ENCODE data around the gene HIC1. TPM values are rescaled to one million over a fixed set of nuclear protein-coding genes. Genes with fewer than 3 reads are reported as not detected.

HIC1 gene
- total and polyA plus RNA-seq, 9 of the 15 experiments (the other 6 are each of a cell fraction or from before 2014, with no cell fraction given), result 0.01 to 2.5 (median 0.18) TPM

DNA sequence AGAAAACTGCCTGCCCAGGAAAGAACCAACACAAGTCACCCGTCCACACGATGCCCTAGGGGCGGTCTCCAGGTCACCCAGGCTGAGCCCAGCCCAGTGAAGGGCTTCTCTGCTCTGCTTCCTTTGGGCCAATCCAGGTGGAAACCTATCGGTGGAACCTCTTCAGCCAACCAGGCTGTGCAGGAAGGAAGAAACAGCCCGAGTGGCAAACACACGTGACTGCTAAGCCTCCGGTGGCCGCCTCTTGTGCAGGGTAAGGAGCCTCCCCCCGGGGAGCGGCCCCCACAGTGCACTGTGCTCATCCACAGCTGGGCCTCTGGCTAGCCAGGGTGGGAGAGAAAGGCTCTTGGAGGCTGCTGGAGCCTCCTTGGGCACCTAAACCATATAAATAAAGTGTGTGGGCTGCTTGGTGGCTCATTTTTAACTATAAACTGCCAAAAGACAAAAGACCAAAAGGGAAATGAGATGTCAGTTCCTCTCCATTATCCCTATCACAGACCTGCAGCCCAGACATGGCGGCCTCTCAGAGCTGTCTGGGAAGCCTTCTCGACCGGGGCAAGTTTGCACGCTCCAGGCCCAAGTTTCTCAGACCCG, 32.2 kb upstream of the HIC1 start:
- ChIA-PET CTCF (ENCODE audit: low intra/inter-chr PET ratio) (no interaction called here), POLR2A (no interaction called here)
- Histone ChIP-seq H3K4me2 (ENCODE audit: insufficient read depth, low read length) (no peak overlapping the region), H3K27ac (ENCODE audit: extremely low read depth, low read depth, low read length) (no peak overlapping the region), H4K20me1 (replicated peaks; ENCODE audit: control insufficient read depth, insufficient read depth, low read length) (peaks cover 3% of the 10 kb centered on the region; the same call in 1 of the 2 replicates), H3K4me1 (replicated peaks in 1 of 2; ENCODE audit: control insufficient read depth in 2 of 2, insufficient read depth in 2 of 2, low read length in 2 of 2) (peaks cover 2 to 28% of the 10 kb centered on the region in 2 experiments; a peak in 3 of 5 replicates), H3K9me1 (ENCODE audit: control insufficient read depth, insufficient read depth, low read length) (no peaks in the 10 kb centered on the region), H3K9me3 (replicated peaks; ENCODE audit: control insufficient read depth, insufficient read depth, low read depth, low read length) (no peaks in the 10 kb centered on the region), H3K4me3 (no peak overlapping the region), H3K36me3 (ENCODE audit: control insufficient read depth, insufficient read depth, low read length) (no peaks in the 10 kb centered on the region), H3K27me3 (ENCODE audit: control insufficient read depth in 2 of 2, insufficient read depth in 2 of 2, low read length in 2 of 2) (peaks cover 13 to 58% of the 10 kb centered on the region in 2 experiments), H3K79me2 (ENCODE audit: control insufficient read depth, insufficient read depth, low read length) (no peaks in the 10 kb centered on the region), H2AFZ (ENCODE audit: low read depth, low read length) (no peak overlapping the region), H3K9ac (ENCODE audit: insufficient read depth in 1 of 2, low read depth in 2 of 2, low read length in 2 of 2) (no peak overlapping the region)
- DNase-seq (ENCODE audit: extremely low read depth in 1 of 4, low spot score in 3 of 4) (no peak), ATAC-seq (no peak), FAIRE-seq (no peak)
- in situ Hi-C loops (cut with MboI) (no loop called here), intact Hi-C loops (cut with micrococcal nuclease) (no loop called here)
- no TSS peak for BruUV-seq (replicated peaks)
- WGBS (ENCODE audit: insufficient coverage, low coverage, missing lambda C conversion rate), result 11% methylated on average over 7 of the region's 15 CpGs
- TF ChIP-seq SMARCA4 (IDR thresholded peaks at IDR 0.05) (no peak), ETV5 (CRISPR knock-in tag; IDR thresholded peaks at IDR 0.05; ENCODE audit: low read depth) (no peak), FOXJ3 (CRISPR knock-in tag; IDR thresholded peaks at IDR 0.05) (no peak), ZNF717 (CRISPR knock-in tag; IDR thresholded peaks at IDR 0.05) (no peak), RBBP5 (IDR thresholded peaks at IDR 0.05; ENCODE audit: borderline replicate concordance, insufficient read depth, low read length, poor library complexity, severe bottlenecking) (no peak), HNRNPLL (IDR thresholded peaks at IDR 0.05; ENCODE audit: low read depth, low read length, poor library complexity, severe bottlenecking) (no peak), CXXC5 (CRISPR knock-in tag; IDR thresholded peaks at IDR 0.05) (no peak)
- TF ChIP-seq, protein P1, sequence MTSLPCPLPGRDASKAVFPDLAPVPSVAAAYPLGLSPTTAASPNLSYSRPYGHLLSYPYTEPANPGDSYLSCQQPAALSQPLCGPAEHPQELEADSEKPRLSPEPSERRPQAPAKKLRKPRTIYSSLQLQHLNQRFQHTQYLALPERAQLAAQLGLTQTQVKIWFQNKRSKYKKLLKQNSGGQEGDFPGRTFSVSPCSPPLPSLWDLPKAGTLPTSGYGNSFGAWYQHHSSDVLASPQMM (CRISPR knock-in tag; IDR thresholded peaks at IDR 0.05), result no peak
- TF ChIP-seq, protein P2, sequence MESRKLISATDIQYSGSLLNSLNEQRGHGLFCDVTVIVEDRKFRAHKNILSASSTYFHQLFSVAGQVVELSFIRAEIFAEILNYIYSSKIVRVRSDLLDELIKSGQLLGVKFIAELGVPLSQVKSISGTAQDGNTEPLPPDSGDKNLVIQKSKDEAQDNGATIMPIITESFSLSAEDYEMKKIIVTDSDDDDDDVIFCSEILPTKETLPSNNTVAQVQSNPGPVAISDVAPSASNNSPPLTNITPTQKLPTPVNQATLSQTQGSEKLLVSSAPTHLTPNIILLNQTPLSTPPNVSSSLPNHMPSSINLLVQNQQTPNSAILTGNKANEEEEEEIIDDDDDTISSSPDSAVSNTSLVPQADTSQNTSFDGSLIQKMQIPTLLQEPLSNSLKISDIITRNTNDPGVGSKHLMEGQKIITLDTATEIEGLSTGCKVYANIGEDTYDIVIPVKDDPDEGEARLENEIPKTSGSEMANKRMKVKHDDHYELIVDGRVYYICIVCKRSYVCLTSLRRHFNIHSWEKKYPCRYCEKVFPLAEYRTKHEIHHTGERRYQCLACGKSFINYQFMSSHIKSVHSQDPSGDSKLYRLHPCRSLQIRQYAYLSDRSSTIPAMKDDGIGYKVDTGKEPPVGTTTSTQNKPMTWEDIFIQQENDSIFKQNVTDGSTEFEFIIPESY (CRISPR knock-in tag; IDR thresholded peaks at IDR 0.05), result no peak
- TF ChIP-seq, protein P3, sequence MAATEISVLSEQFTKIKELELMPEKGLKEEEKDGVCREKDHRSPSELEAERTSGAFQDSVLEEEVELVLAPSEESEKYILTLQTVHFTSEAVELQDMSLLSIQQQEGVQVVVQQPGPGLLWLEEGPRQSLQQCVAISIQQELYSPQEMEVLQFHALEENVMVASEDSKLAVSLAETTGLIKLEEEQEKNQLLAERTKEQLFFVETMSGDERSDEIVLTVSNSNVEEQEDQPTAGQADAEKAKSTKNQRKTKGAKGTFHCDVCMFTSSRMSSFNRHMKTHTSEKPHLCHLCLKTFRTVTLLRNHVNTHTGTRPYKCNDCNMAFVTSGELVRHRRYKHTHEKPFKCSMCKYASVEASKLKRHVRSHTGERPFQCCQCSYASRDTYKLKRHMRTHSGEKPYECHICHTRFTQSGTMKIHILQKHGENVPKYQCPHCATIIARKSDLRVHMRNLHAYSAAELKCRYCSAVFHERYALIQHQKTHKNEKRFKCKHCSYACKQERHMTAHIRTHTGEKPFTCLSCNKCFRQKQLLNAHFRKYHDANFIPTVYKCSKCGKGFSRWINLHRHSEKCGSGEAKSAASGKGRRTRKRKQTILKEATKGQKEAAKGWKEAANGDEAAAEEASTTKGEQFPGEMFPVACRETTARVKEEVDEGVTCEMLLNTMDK (IDR thresholded peaks at IDR 0.05; ENCODE audit: borderline replicate concordance, insufficient read depth, low read depth, low read length, poor library complexity, severe bottlenecking), result no peak
- TF ChIP-seq, protein P4, sequence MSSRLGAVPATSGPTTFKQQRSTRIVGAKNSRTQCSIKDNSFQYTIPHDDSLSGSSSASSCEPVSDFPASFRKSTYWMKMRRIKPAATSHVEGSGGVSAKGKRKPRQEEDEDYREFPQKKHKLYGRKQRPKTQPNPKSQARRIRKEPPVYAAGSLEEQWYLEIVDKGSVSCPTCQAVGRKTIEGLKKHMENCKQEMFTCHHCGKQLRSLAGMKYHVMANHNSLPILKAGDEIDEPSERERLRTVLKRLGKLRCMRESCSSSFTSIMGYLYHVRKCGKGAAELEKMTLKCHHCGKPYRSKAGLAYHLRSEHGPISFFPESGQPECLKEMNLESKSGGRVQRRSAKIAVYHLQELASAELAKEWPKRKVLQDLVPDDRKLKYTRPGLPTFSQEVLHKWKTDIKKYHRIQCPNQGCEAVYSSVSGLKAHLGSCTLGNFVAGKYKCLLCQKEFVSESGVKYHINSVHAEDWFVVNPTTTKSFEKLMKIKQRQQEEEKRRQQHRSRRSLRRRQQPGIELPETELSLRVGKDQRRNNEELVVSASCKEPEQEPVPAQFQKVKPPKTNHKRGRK (tag; IDR thresholded peaks at IDR 0.05), result no peak

All from K562 (cell line).